K562 (cell line): ENCODE measurements around the gene SLC45A3. TPM values are rescaled to one million over a fixed set of nuclear protein-coding genes. Genes with fewer than 3 reads are reported as not detected.

ENCODE experiments used
- ATF6 ChIP-seq: sonication (generic); formaldehyde crosslinking; IDR thresholded peaks from 2 replicates; pipeline ENCODE4 v1.4.0; 2020; ENCODE audit warnings: mild to moderate bottlenecking, missing genetic modification reagents
- DPF2 ChIP-seq: fragments of 450-650 bp; IDR thresholded peaks from 2 replicates; pipeline ENCODE4 v1.6.1; 2016
- HMGN3 ChIP-seq: IDR thresholded peaks from 2 replicates; pipeline ENCODE4 v1.6.1; 2011; ENCODE audit warnings: borderline replicate concordance, low read depth, mild to moderate bottlenecking, mixed read lengths, low read length; ENCODE audit not compliant: insufficient read length; ENCODE audit errors: extremely low read depth
- HSF4 ChIP-seq: fragments of 250-450 bp; sonication (Bioruptor Pico); IDR thresholded peaks from 2 replicates; pipeline ENCODE4 v2.1.2; 2022; ENCODE audit warnings: mild to moderate bottlenecking, moderate library complexity, borderline replicate concordance
- MBD1 ChIP-seq: fragments of 250-450 bp; sonication (Bioruptor Pico); IDR thresholded peaks from 2 replicates; pipeline ENCODE4 v1.8.0; 2022; ENCODE audit warnings: inconsistent platforms
- MTA2 ChIP-seq: fragments of 450-650 bp; IDR thresholded peaks from 2 replicates; pipeline ENCODE4 v1.6.1; 2016; ENCODE audit warnings: low read depth
- PML ChIP-seq: IDR thresholded peaks from 2 replicates; pipeline ENCODE4 v1.6.1; 2012; ENCODE audit warnings: low read length, inconsistent platforms
- POLR3A ChIP-seq: IDR thresholded peaks from 2 replicates; pipeline ENCODE4 v1.6.1; 2011; ENCODE audit warnings: borderline replicate concordance, mild to moderate bottlenecking, moderate library complexity; ENCODE audit not compliant: insufficient read length, insufficient read depth; ENCODE audit errors: extremely low read depth
- SMARCA4 ChIP-seq: fragments of 450-650 bp; IDR thresholded peaks from 2 replicates; pipeline ENCODE4 v1.6.1; 2016
- TAF1 ChIP-seq: IDR thresholded peaks from 2 replicates; pipeline ENCODE4 v1.6.1; 2011; ENCODE audit warnings: mild to moderate bottlenecking, low read length, moderate library complexity; ENCODE audit not compliant: insufficient read depth, control insufficient read depth, severe bottlenecking; ENCODE audit errors: extremely low read depth
- TBP ChIP-seq: optimal IDR thresholded peaks from 2 replicates; pipeline ENCODE3; 2011; ENCODE audit warnings: low read depth, low read length, improper control_type of control experiment
- ZBTB17 ChIP-seq: fragments of 450-650 bp; formaldehyde crosslinking; IDR thresholded peaks from 2 replicates; pipeline ENCODE4 v1.4.0; 2020; ENCODE audit warnings: mild to moderate bottlenecking
- ZBTB9 ChIP-seq: fragments of 450-650 bp; formaldehyde crosslinking; IDR thresholded peaks from 2 replicates; pipeline ENCODE4 v1.4.0; 2020; ENCODE audit warnings: mild to moderate bottlenecking, moderate library complexity
- ZNF583 ChIP-seq: fragments of 250-450 bp; sonication (Bioruptor Pico); IDR thresholded peaks from 2 replicates; pipeline ENCODE4 v1.4.0; 2020
- ZNF76 ChIP-seq: fragments of 250-450 bp; sonication (Bioruptor Pico); IDR thresholded peaks from 2 replicates; pipeline ENCODE4 v1.4.0; 2020; ENCODE audit warnings: mild to moderate bottlenecking, moderate library complexity, borderline replicate concordance
- polyA plus RNA-seq, 8 experiments: library from polyadenylated mRNA; depleted of rRNA in 4 of 8; stranded (reverse) in 5 of 8; unstranded in 3 of 8; fragments of >200 nt; fragmentation: Nextera tagmentation in 2 of 8; fragmentation: Illumina TruSeq in 1 of 8; extraction: Ambion mirVana in 2 of 8; extraction: Trizol in 1 of 8; gene quantifications; 2 replicates each; pipeline versions ENCODE4 v1.2.1 to v1.2.3, GENCODE V29; 2011 to 2014; ENCODE audit warnings: inconsistent platforms in 1 of 8, missing spikeins in 1 of 8
- total RNA-seq, 7 experiments: library from RNA; depleted of rRNA in 6 of 7; stranded (reverse); fragments of >200 nt in 6 of 7; fragmentation: Illumina TruSeq in 2 of 7; extraction: Trizol in 2 of 7; gene quantifications; 2 replicates each; pipeline versions ENCODE4 v1.2.1 to v1.2.3, GENCODE V29; 2011 to 2021; ENCODE audit warnings: low replicate concordance in 1 of 7
- TF ChIP-seq, protein P1 (sequence below), 2 experiments: fragments of 450-650 bp; IDR thresholded peaks; 2 replicates each; pipeline ENCODE4 v1.6.1; 2018; ENCODE audit warnings: mild to moderate bottlenecking in 2 of 2, low read depth in 1 of 2; ENCODE audit not compliant: partially characterized antibody in 2 of 2
- TF ChIP-seq, protein P2 (sequence below): fragments of 450-650 bp; IDR thresholded peaks from 2 replicates; pipeline ENCODE4 v1.6.1; 2016

Gene SLC45A3
- total and polyA plus RNA-seq, 9 of the 15 experiments (the other 6 are each of a cell fraction or from before 2014, with no cell fraction given) = 0.06 to 3.3 (median 1.3) TPM

DNA sequence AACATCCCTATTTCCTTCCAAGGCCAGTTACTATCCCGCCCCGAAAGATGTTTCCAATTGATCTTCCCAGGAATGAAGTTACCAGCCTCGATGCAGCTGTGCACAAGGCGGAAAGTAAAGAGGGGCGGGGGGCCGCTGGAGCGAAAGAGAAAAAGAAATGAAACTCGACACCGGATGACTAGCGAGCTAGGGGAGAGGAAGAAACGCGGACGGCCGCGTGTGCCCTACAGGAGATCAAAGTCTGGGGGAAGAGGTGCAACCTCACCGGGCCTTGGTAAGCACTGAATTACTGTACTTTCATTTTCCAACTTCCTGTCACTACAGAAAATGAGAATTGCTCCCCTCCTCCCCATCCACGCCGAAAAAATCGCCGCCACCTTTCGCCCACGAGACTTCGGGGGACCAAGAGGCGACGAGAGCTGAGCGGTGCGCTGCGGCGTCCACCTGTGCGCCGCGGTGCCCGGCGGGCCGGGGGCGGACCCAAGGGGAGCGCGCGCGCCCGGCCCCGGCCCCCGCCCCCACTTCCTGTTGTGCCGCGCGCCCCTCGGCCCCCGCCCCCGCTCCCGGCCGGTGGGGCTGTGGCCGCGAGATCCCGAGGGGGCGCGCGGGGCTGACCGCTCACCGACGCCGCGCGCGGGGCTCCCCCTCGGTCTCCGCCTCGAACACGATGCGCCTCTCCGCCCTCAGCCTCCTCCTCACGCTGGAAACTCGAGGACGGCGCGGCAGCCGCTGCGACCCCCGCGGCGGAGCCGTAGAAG is 49.1 kb downstream of the SLC45A3 start (continued):
- TF ChIP-seq SMARCA4 (peak; percentile 67; the same call in 1 of the 2 replicates), HSF4 (CRISPR knock-in tag) (no peak), ZBTB9 (CRISPR knock-in tag) (peak; percentile 17; the same call in 1 of the 2 replicates), POLR3A (no peak), HMGN3 (peak; percentile 16), TBP (peak; percentile 54), ATF6 (CRISPR knock-in tag) (no peak), ZBTB17 (CRISPR knock-in tag) (peak; percentile 29; the same call in 1 of the 2 replicates), ZNF583 (0 out of 2 replicates have a peak, but pooled peaks have one; percentile 48), MTA2 (peak; percentile 18; the same call in 1 of the 2 replicates), DPF2 (peak; percentile 74), ZNF76 (CRISPR knock-in tag) (no peak), PML (no peak; the same call in none of the 2 replicates), TAF1 (peak; percentile 83), MBD1 (CRISPR knock-in tag) (no peak)
- TF ChIP-seq, protein P1, sequence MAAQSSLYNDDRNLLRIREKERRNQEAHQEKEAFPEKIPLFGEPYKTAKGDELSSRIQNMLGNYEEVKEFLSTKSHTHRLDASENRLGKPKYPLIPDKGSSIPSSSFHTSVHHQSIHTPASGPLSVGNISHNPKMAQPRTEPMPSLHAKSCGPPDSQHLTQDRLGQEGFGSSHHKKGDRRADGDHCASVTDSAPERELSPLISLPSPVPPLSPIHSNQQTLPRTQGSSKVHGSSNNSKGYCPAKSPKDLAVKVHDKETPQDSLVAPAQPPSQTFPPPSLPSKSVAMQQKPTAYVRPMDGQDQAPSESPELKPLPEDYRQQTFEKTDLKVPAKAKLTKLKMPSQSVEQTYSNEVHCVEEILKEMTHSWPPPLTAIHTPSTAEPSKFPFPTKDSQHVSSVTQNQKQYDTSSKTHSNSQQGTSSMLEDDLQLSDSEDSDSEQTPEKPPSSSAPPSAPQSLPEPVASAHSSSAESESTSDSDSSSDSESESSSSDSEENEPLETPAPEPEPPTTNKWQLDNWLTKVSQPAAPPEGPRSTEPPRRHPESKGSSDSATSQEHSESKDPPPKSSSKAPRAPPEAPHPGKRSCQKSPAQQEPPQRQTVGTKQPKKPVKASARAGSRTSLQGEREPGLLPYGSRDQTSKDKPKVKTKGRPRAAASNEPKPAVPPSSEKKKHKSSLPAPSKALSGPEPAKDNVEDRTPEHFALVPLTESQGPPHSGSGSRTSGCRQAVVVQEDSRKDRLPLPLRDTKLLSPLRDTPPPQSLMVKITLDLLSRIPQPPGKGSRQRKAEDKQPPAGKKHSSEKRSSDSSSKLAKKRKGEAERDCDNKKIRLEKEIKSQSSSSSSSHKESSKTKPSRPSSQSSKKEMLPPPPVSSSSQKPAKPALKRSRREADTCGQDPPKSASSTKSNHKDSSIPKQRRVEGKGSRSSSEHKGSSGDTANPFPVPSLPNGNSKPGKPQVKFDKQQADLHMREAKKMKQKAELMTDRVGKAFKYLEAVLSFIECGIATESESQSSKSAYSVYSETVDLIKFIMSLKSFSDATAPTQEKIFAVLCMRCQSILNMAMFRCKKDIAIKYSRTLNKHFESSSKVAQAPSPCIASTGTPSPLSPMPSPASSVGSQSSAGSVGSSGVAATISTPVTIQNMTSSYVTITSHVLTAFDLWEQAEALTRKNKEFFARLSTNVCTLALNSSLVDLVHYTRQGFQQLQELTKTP (IDR thresholded peaks at IDR 0.05; ENCODE audit: low read depth in 1 of 2, partially characterized antibody in 2 of 2) = peak in 1 of 2 experiments; percentile 61
- TF ChIP-seq, protein P2, sequence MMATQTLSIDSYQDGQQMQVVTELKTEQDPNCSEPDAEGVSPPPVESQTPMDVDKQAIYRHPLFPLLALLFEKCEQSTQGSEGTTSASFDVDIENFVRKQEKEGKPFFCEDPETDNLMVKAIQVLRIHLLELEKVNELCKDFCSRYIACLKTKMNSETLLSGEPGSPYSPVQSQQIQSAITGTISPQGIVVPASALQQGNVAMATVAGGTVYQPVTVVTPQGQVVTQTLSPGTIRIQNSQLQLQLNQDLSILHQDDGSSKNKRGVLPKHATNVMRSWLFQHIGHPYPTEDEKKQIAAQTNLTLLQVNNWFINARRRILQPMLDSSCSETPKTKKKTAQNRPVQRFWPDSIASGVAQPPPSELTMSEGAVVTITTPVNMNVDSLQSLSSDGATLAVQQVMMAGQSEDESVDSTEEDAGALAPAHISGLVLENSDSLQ = peak; percentile 38
